Right ventricle myocardium superior (tissue), 1 donor: ENCODE results near the gene TRAPPC2B. TPM values are rescaled to one million over a fixed set of nuclear protein-coding genes. Genes with fewer than 3 reads are reported as not detected.

Experiments used
- total RNA-seq: library from RNA; stranded (reverse); fragmentation: NEBNext Ultra II Directional; extraction: Animal tissue kit (Norgen Biotek cat#: 25700); gene quantifications from one replicate; pipeline ENCODE4 v1.2.1, GENCODE V29; 2021
- donor health status: DM: no; HTN: yes; CAD: no; lungs with severe emphysema.

The TRAPPC2B gene
- total RNA-seq, 1 donor from 2014 or later, result 9.1 TPM

Other genes with a start within 250 kb of the TRAPPC2B start
- gene USP29, start 243.6 kb upstream of the TRAPPC2B start, total RNA-seq, result not detected
- not detected for gene ZIM3, start 218.3 kb upstream of the TRAPPC2B start, total RNA-seq
- gene DUXA, start 196.1 kb upstream of the TRAPPC2B start, total RNA-seq, result not detected
- 18.1 TPM for gene ZNF264, start 172.1 kb upstream of the TRAPPC2B start, total RNA-seq
- gene AURKC, start 132.5 kb upstream of the TRAPPC2B start, total RNA-seq, result 0.91 TPM
- 8.4 TPM for gene ZNF805, start 122.9 kb upstream of the TRAPPC2B start, total RNA-seq
- gene ZNF460, start 83.1 kb upstream of the TRAPPC2B start, total RNA-seq, result 23.0 TPM
- gene ZNF543, start 43.1 kb upstream of the TRAPPC2B start, total RNA-seq, result 5.6 TPM
- 7.5 TPM for gene ZNF304, start 12.3 kb upstream of the TRAPPC2B start, total RNA-seq
- 3.3 TPM for gene ZNF547, start within 50 bp of the TRAPPC2B start, total RNA-seq
- 13.5 TPM for gene ZNF548, start 26.3 kb downstream of the TRAPPC2B start, total RNA-seq
- 10.1 TPM for gene ZNF17, start 47.6 kb downstream of the TRAPPC2B start, total RNA-seq
- 3.4 TPM for gene ZNF749, start 71.8 kb downstream of the TRAPPC2B start, total RNA-seq
- gene VN1R1, start 93.6 kb downstream of the TRAPPC2B start, total RNA-seq, result 3.7 TPM
- 21.4 TPM for gene ZNF772, start 114.0 kb downstream of the TRAPPC2B start, total RNA-seq
- 7.7 TPM for gene ZNF419, start 124.2 kb downstream of the TRAPPC2B start, total RNA-seq
- 3.9 TPM for gene ZNF773, start 136.4 kb downstream of the TRAPPC2B start, total RNA-seq
- 4.2 TPM for gene ZNF549, start 163.8 kb downstream of the TRAPPC2B start, total RNA-seq
- 8.0 TPM for gene ZNF550, start 196.3 kb downstream of the TRAPPC2B start, total RNA-seq
- gene ZNF416, start 215.4 kb downstream of the TRAPPC2B start, total RNA-seq, result 4.2 TPM
- gene ZIK1, start 220.6 kb downstream of the TRAPPC2B start, total RNA-seq, result 3.8 TPM
- 3.7 TPM for gene ZNF530, start 236.3 kb downstream of the TRAPPC2B start, total RNA-seq